ENCODE results near the gene ZNF468.

- no peak for TF ChIP-seq EZH2 (IDR thresholded peaks at IDR 0.05)
- no peak for TF ChIP-seq POLR2AphosphoS5 (IDR thresholded peaks at IDR 0.05; ENCODE audit: borderline replicate concordance, low read depth, low read length)
- no peak for TF ChIP-seq FOXP2 (optimal IDR thresholded peaks at IDR 0.05; ENCODE audit: control extremely low read depth, extremely low read length, insufficient read depth)
Measured at GRCh38 chr19:52825765-52826164, 31.7 kb downstream of the ZNF468 start.
